Parathyroid adenoma (tissue), 2 donors: ENCODE data around the gene SLC35C1.

Source experiments
- H2AFZ ChIP-seq: fragments of 300-600 bp; sonication (generic); one replicate; pipeline ENCODE4 v1.7.0; 2017; ENCODE audit warnings: antibody characterized with exemption, mild to moderate bottlenecking
- H3K27ac ChIP-seq: fragments of 300-600 bp; sonication (generic); one replicate; pipeline ENCODE4 v1.7.0; 2017
- H3K27me3 ChIP-seq: fragments of 300-600 bp; sonication (generic); one replicate; pipeline ENCODE4 v1.7.0; 2017; ENCODE audit warnings: low read length; ENCODE audit not compliant: control insufficient read depth, insufficient read depth
- H3K36me3 ChIP-seq: fragments of 300-600 bp; sonication (generic); one replicate; pipeline ENCODE4 v1.7.0; 2017; ENCODE audit warnings: low read length; ENCODE audit not compliant: control insufficient read depth, insufficient read depth
- H3K4me1 ChIP-seq: fragments of 300-600 bp; sonication (generic); one replicate; pipeline ENCODE4 v1.7.0; 2017; ENCODE audit warnings: control low read depth
- H3K4me2 ChIP-seq: fragments of 300-600 bp; sonication (generic); one replicate; pipeline ENCODE4 v1.7.0; 2017; ENCODE audit warnings: low read length
- H3K4me3 ChIP-seq: fragments of 300-600 bp; sonication (generic); one replicate; pipeline ENCODE4 v1.7.0; 2017; ENCODE audit warnings: low read depth, low read length
- H3K79me2 ChIP-seq: fragments of 300-600 bp; sonication (generic); one replicate; pipeline ENCODE4 v1.7.0; 2017; ENCODE audit warnings: control low read depth
- H3K9ac ChIP-seq: fragments of 300-600 bp; sonication (generic); one replicate; pipeline ENCODE4 v1.7.0; 2017; ENCODE audit warnings: mild to moderate bottlenecking
- H3K9me3 ChIP-seq: fragments of 300-600 bp; sonication (generic); one replicate; pipeline ENCODE4 v1.7.0; 2017; ENCODE audit warnings: low read length; ENCODE audit not compliant: control insufficient read depth
- TF ChIP-seq, protein P1 (sequence below): fragments of 300-600 bp; sonication (generic); IDR thresholded peaks from one replicate; pipeline ENCODE4 v1.7.0; 2017; ENCODE audit warnings: antibody characterized with exemption, mild to moderate bottlenecking
- donor health status: primary hyperparathyroidism.

The SLC35C1 gene

DNA sequence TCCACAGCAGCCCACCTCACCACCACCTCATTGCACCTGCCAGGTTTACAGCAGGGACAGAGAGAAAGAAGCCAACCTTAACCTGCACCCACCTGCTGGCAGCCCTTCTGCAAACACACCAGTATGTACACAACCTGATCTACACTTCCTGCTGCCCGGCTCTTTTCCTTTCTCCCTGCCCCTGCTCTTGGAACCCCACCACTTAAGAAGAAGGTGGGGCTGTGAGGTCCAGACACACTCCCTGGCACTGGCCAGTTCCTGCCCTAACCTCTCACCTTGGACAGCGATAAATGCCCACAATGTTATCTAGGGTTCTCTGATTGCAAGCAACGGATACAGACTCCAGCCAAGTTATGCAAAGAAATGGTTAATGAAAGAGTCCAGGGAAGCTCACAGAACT, 10.8 kb upstream of the SLC35C1 start:
- TF ChIP-seq, protein P1, sequence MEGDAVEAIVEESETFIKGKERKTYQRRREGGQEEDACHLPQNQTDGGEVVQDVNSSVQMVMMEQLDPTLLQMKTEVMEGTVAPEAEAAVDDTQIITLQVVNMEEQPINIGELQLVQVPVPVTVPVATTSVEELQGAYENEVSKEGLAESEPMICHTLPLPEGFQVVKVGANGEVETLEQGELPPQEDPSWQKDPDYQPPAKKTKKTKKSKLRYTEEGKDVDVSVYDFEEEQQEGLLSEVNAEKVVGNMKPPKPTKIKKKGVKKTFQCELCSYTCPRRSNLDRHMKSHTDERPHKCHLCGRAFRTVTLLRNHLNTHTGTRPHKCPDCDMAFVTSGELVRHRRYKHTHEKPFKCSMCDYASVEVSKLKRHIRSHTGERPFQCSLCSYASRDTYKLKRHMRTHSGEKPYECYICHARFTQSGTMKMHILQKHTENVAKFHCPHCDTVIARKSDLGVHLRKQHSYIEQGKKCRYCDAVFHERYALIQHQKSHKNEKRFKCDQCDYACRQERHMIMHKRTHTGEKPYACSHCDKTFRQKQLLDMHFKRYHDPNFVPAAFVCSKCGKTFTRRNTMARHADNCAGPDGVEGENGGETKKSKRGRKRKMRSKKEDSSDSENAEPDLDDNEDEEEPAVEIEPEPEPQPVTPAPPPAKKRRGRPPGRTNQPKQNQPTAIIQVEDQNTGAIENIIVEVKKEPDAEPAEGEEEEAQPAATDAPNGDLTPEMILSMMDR = no peak
- Histone ChIP-seq H3K9ac (no peak overlapping the region), H3K4me2 (no peak overlapping the region), H3K4me1 (no peaks in the 10 kb centered on the region), H2AFZ (no peak overlapping the region), H3K4me3 (no peak overlapping the region), H3K9me3 (no peaks in the 10 kb centered on the region), H3K27me3 (no peaks in the 10 kb centered on the region), H3K36me3 (no peaks in the 10 kb centered on the region), H3K27ac (no peak overlapping the region), H3K79me2 (no peaks in the 10 kb centered on the region)

DNA sequence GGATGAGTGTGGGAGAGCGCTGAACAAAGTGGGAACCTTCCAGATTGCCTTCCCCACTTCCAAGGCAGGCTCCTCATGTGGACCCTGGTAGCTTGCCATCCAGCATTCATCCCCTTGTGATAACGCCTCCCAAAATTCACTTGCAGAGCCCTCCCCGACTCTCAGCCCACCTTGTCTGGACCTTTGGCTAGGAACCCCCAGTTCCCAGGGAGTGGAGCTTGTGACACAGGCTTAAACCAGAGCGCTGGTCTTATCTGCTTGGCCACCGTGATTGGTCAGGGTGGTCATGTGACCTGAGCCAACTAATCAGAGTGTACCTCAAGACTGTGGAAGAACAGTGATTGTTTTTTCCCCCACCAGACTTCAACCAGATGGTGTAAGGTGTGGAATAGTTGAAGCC, 9.6 kb upstream of the SLC35C1 start:
- Histone ChIP-seq H3K4me1 (no peaks in the 10 kb centered on the region), H3K9me3 (no peaks in the 10 kb centered on the region), H3K9ac (no peak overlapping the region), H3K36me3 (no peaks in the 10 kb centered on the region), H3K27me3 (no peaks in the 10 kb centered on the region), H3K79me2 (no peaks in the 10 kb centered on the region), H3K27ac (no peak overlapping the region), H3K4me2 (no peak overlapping the region), H2AFZ (no peak overlapping the region), H3K4me3 (no peak overlapping the region)
- TF ChIP-seq, protein P1 = no peak

- TF ChIP-seq, protein P1 = no peak
- Histone ChIP-seq H3K27ac (no peak overlapping the region), H3K4me3 (no peak overlapping the region), H3K4me1 (no peaks in the 10 kb centered on the region), H3K4me2 (no peak overlapping the region), H3K27me3 (no peaks in the 10 kb centered on the region), H3K79me2 (no peaks in the 10 kb centered on the region), H3K9me3 (no peaks in the 10 kb centered on the region), H3K36me3 (no peaks in the 10 kb centered on the region), H3K9ac (no peak overlapping the region), H2AFZ (no peak overlapping the region)
Observed at GRCh38 chr11:45796461-45796861, 8.5 kb upstream of the SLC35C1 start.

DNA sequence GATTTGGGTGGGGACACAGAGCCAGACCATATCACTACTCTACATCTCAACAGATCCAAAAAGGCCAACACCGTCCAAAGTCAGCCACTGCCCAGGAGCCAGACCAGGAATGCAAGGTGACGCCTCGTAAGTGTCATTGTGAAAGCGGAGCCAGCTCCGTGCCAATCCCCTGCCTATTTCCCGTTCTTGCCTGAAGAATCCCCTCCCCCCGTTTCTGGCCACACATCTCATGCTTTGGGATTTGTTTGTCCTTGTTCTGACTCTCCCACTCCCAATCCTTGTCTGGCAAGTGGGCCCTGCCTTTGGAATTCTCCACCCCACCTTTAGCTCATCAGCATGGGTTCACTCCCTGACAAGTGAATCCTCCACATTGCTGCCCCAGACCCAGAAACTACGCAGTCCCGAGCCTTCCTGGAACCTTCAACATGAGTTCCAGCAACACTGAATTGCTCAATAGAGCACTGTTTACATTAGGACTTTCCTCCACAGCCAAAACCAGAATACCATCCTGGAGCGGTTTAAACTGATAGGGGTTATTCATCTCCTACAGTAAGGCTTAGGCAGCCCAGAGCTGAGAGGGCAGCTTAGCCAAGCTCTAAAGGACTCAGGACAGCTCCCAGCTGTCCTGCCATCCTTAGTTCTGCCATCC, 6.0 kb upstream of the SLC35C1 start:
- Histone ChIP-seq H3K27ac (no peak overlapping the region), H3K4me3 (no peak overlapping the region), H3K79me2 (no peaks in the 10 kb centered on the region), H3K4me1 (no peaks in the 10 kb centered on the region), H3K9me3 (no peaks in the 10 kb centered on the region), H3K27me3 (no peaks in the 10 kb centered on the region), H2AFZ (no peak overlapping the region), H3K9ac (no peak overlapping the region), H3K4me2 (no peak overlapping the region), H3K36me3 (no peaks in the 10 kb centered on the region)
- TF ChIP-seq, protein P1 = no peak

DNA sequence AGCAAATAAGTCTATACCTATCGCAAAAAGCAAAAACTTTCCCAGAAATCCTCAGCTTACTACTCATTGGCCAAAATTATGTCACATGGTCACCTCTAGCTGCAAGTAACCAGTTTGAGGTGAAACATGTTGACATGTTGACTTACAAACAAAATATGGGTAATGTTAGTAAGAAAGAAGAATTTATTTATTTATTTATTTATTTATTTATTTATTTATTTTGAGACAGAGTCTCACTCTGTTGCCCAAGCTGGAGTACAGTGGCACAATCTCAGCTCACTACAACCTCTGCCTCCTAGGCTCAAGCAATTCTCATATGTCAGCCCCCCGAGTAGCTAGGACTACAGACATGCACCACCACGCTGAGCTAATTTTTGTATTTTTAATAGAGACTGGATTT, 5.4 kb upstream of the SLC35C1 start:
- no peaks in the 10 kb centered on the region for H3K9me3 ChIP-seq
- no peak overlapping the region for H3K4me2 ChIP-seq
- TF ChIP-seq, protein P1 = no peak
- no peak overlapping the region for H3K9ac ChIP-seq
- no peaks in the 10 kb centered on the region for H3K79me2 ChIP-seq
- no peak overlapping the region for H2AFZ ChIP-seq
- no peaks in the 10 kb centered on the region for H3K36me3 ChIP-seq
- H3K27ac ChIP-seq = no peak overlapping the region
- no peaks in the 10 kb centered on the region for H3K4me1 ChIP-seq
- H3K4me3 ChIP-seq = no peak overlapping the region
- H3K27me3 ChIP-seq = no peaks in the 10 kb centered on the region
